Neural cell (in vitro differentiated cells): ENCODE results near the gene IFIT5. TPM values are rescaled to one million over a fixed set of nuclear protein-coding genes. Genes with fewer than 3 reads are reported as not detected.

ENCODE experiments used
- H2AFZ ChIP-seq: fragments of 200-600, 300-800 bp; sonication (generic), shearing (Covaris generic); 2 replicates; pipeline ENCODE4 v1.6.0; 2014; ENCODE audit warnings: low read depth, mild to moderate bottlenecking, antibody characterized with exemption, low read length, moderate library complexity
- H3F3A ChIP-seq: fragments of 200-600 bp; shearing (Covaris generic); 2 replicates; pipeline ENCODE4 v1.6.1; 2016; ENCODE audit warnings: mild to moderate bottlenecking, moderate library complexity, mixed read lengths, antibody characterized with exemption, low read length; ENCODE audit not compliant: insufficient read depth, poor library complexity, severe bottlenecking
- H3K27ac ChIP-seq: fragments of 200-600, 300-800 bp; sonication (generic), shearing (Covaris generic); 2 replicates; pipeline ENCODE4 v1.5.1; 2014; ENCODE audit warnings: mild to moderate bottlenecking, low read length, moderate library complexity
- H3K27me3 ChIP-seq: fragments of 300-800, 200-600 bp; sonication (generic), shearing (Covaris generic); 2 replicates; pipeline ENCODE4 v1.6.0; 2014; ENCODE audit warnings: mild to moderate bottlenecking, low read depth, low read length, moderate library complexity; ENCODE audit not compliant: insufficient read depth
- H3K36me3 ChIP-seq: fragments of 300-800, 200-600 bp; sonication (generic), shearing (Covaris generic); 2 replicates; pipeline ENCODE4 v1.5.1; 2014; ENCODE audit warnings: mild to moderate bottlenecking, antibody characterized with exemption, low read length, moderate library complexity; ENCODE audit not compliant: insufficient read depth
- H3K4me2 ChIP-seq: fragments of 300-800, 200-600 bp; sonication (generic), shearing (Covaris generic); 2 replicates; pipeline ENCODE4 v1.6.0; 2014; ENCODE audit warnings: mild to moderate bottlenecking, low read length
- H3K4me3 ChIP-seq: fragments of 300-800, 200-600 bp; sonication (generic), shearing (Covaris generic); 2 replicates; pipeline ENCODE4 v1.5.1; 2014; ENCODE audit warnings: mild to moderate bottlenecking, low read length, moderate library complexity
- H3K79me2 ChIP-seq: fragments of 200-600 bp; shearing (Covaris generic); replicated peaks from 2 replicates; pipeline ENCODE4 v1.6.0; 2014; ENCODE audit warnings: mild to moderate bottlenecking, low read length, moderate library complexity; ENCODE audit not compliant: insufficient read depth
- H3K9ac ChIP-seq: fragments of 300-800, 200-600 bp; sonication (generic), shearing (Covaris generic); 2 replicates; pipeline ENCODE4 v1.6.1; 2016; ENCODE audit warnings: mild to moderate bottlenecking, low read length, mixed read lengths
- H3K9me2 ChIP-seq: fragments of 200-600 bp; shearing (Covaris generic); 2 replicates; pipeline ENCODE4 v1.6.1; 2016; ENCODE audit warnings: mild to moderate bottlenecking, low read length, mixed read lengths; ENCODE audit not compliant: insufficient read depth
- H3K9me3 ChIP-seq: fragments of 200-600, 300-800 bp; sonication (generic), shearing (Covaris generic); 2 replicates; pipeline ENCODE4 v1.6.1; 2016; ENCODE audit warnings: mild to moderate bottlenecking, mixed run types, low read length, moderate library complexity, mixed read lengths
- H4K20me1 ChIP-seq: fragments of 200-600 bp; shearing (Covaris generic); 2 replicates; pipeline ENCODE4 v1.6.1; 2016; ENCODE audit warnings: mild to moderate bottlenecking, mixed run types; ENCODE audit not compliant: insufficient read depth
- CTCF ChIP-seq: fragments of 450-650 bp; IDR thresholded peaks from 2 replicates; pipeline ENCODE4 v1.5.1; 2014; ENCODE audit warnings: antibody characterized with exemption, mild to moderate bottlenecking, moderate library complexity; ENCODE audit not compliant: poor library complexity, severe bottlenecking
- EP300 ChIP-seq: fragments of 450-650 bp; conservative IDR thresholded peaks from 2 replicates; pipeline ENCODE4 v1.6.1; 2014; ENCODE audit warnings: antibody characterized with exemption, mild to moderate bottlenecking, moderate library complexity; ENCODE audit not compliant: poor library complexity, severe bottlenecking
- EZH2 ChIP-seq: fragments of 200-600, 300-800 bp; shearing (Covaris generic), sonication (generic); IDR thresholded peaks from 2 replicates; pipeline ENCODE4 v1.6.1; 2014; ENCODE audit warnings: antibody characterized with exemption, low read length, borderline replicate concordance, mild to moderate bottlenecking; ENCODE audit not compliant: insufficient read depth, poor library complexity, severe bottlenecking
- MXI1 ChIP-seq: fragments of 450-650 bp; conservative IDR thresholded peaks from 2 replicates; pipeline ENCODE4 v1.6.1; 2014; ENCODE audit warnings: antibody characterized with exemption, mild to moderate bottlenecking; ENCODE audit not compliant: poor library complexity, severe bottlenecking
- POLR2AphosphoS5 ChIP-seq: IDR thresholded peaks from 2 replicates; pipeline ENCODE4 v1.6.1; 2012
- RAD21 ChIP-seq: fragments of 450-650 bp; conservative IDR thresholded peaks from 2 replicates; pipeline ENCODE4 v1.6.1; 2014; ENCODE audit warnings: antibody characterized with exemption, mild to moderate bottlenecking, moderate library complexity
- SMC3 ChIP-seq: fragments of 450-650 bp; conservative IDR thresholded peaks from 2 replicates; pipeline ENCODE4 v1.6.1; 2014; ENCODE audit warnings: antibody characterized with exemption, mild to moderate bottlenecking, moderate library complexity; ENCODE audit not compliant: poor library complexity
- TAF1 ChIP-seq: IDR thresholded peaks from 2 replicates; pipeline ENCODE4 v1.6.1; 2012; ENCODE audit warnings: low read depth
- polyA plus RNA-seq: library from polyadenylated mRNA; depleted of rRNA; stranded (reverse); fragments of >200 nt; gene quantifications from 2 replicates; pipeline ENCODE4 v1.2.3, GENCODE V29; 2014
- TF ChIP-seq, protein P1 (sequence below): IDR thresholded peaks from 2 replicates; pipeline ENCODE4 v1.6.1; 2012; ENCODE audit warnings: borderline replicate concordance

Gene IFIT5
- polyA plus RNA-seq, 1 donor from 2014 or later: 16.3 TPM

DNA sequence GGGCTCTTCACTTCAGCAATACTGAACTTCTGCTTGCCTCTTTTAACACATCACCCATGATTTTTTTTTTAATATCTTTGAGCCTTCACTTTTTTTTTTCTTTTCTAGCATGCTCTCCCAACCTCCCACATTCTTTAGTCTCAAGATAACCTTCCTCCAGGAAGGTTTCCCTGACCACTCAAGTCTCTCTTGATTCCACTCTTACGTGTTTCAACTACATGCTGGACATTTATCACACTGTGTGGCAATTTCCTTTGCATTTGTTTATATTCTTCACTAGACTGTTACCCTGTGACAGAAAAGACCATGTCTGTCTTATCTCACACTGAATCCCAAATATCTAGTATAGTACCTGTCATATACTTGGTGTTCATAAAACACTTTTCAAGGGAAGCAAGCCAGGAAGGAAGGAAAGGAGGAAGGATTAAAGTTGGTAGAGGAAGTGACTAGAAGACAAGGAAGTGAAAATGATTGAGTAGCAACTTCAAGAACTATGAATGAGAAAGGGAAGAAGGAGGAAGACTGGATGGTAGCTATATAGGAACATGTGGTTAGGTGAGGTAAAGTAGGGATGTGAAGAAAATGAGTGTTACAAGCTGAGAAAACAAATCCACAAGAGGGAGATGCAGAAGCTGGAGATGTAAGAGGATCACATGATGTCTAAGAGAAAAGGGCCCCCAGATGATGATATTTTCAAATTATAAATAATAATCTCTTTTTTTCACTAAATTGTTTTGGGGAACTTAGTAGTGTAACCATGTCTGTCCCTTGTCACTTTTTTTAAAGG is 40.4 kb downstream of the IFIT5 start:
- H3K9ac ChIP-seq: no peak overlapping the region
- no peaks in the 10 kb centered on the region for H3K36me3 ChIP-seq
- no peak overlapping the region for H3K4me2 ChIP-seq
- H3K9me3 ChIP-seq: no peaks in the 10 kb centered on the region
- no peaks in the 10 kb centered on the region for H3K79me2 ChIP-seq
- TF ChIP-seq TAF1 (no peak), SMC3 (no peak), EP300 (no peak), EZH2 (no peak), RAD21 (no peak), POLR2AphosphoS5 (no peak), CTCF (no peak), MXI1 (no peak)
- TF ChIP-seq, protein P1, sequence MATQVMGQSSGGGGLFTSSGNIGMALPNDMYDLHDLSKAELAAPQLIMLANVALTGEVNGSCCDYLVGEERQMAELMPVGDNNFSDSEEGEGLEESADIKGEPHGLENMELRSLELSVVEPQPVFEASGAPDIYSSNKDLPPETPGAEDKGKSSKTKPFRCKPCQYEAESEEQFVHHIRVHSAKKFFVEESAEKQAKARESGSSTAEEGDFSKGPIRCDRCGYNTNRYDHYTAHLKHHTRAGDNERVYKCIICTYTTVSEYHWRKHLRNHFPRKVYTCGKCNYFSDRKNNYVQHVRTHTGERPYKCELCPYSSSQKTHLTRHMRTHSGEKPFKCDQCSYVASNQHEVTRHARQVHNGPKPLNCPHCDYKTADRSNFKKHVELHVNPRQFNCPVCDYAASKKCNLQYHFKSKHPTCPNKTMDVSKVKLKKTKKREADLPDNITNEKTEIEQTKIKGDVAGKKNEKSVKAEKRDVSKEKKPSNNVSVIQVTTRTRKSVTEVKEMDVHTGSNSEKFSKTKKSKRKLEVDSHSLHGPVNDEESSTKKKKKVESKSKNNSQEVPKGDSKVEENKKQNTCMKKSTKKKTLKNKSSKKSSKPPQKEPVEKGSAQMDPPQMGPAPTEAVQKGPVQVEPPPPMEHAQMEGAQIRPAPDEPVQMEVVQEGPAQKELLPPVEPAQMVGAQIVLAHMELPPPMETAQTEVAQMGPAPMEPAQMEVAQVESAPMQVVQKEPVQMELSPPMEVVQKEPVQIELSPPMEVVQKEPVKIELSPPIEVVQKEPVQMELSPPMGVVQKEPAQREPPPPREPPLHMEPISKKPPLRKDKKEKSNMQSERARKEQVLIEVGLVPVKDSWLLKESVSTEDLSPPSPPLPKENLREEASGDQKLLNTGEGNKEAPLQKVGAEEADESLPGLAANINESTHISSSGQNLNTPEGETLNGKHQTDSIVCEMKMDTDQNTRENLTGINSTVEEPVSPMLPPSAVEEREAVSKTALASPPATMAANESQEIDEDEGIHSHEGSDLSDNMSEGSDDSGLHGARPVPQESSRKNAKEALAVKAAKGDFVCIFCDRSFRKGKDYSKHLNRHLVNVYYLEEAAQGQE: no peak
- H3K9me2 ChIP-seq: no peaks in the 10 kb centered on the region
- H3K27me3 ChIP-seq: no peaks in the 10 kb centered on the region
- H4K20me1 ChIP-seq: no peaks in the 10 kb centered on the region
- H3F3A ChIP-seq: no peaks in the 10 kb centered on the region
- H3K4me3 ChIP-seq: no peak overlapping the region
- no peak overlapping the region for H2AFZ ChIP-seq
- no peak overlapping the region for H3K27ac ChIP-seq

GRCh38 chr10:89458291-89458690 is 43.9 kb downstream of the IFIT5 start:
- no peak overlapping the region for H3K4me2 ChIP-seq
- H3K4me3 ChIP-seq: no peak overlapping the region

More at GRCh38 chr10:89458291-89458690, 43.9 kb downstream of the IFIT5 start:
- Histone ChIP-seq H4K20me1 (no peaks in the 10 kb centered on the region), H3K27ac (no peak overlapping the region), H3F3A (no peaks in the 10 kb centered on the region), H2AFZ (no peak overlapping the region), H3K9me3 (no peaks in the 10 kb centered on the region), H3K27me3 (no peaks in the 10 kb centered on the region), H3K9me2 (no peaks in the 10 kb centered on the region), H3K36me3 (no peaks in the 10 kb centered on the region), H3K79me2 (no peaks in the 10 kb centered on the region), H3K9ac (no peak overlapping the region)
- TF ChIP-seq TAF1 (no peak), RAD21 (no peak)
